Measurements from ENCODE around the gene SORCS3.

SORCS3 gene

GRCh38 chr10:105017691-105018090 lies 376.6 kb downstream of the SORCS3 start:
- Histone ChIP-seq H3K27ac (ENCODE audit: low read depth, low read length) (no peak overlapping the region), H3K4me2 (ENCODE audit: low read length) (no peak overlapping the region), H3K36me3 (ENCODE audit: control insufficient read depth, low read length) (no peaks in the 10 kb centered on the region), H3K9me2 (replicated peaks; ENCODE audit: control insufficient read depth, low read length) (no peaks in the 10 kb centered on the region), H4K20me1 (ENCODE audit: control insufficient read depth, insufficient read depth, low read depth, low read length) (no peaks in the 10 kb centered on the region), H3K27me3 (ENCODE audit: control insufficient read depth, low read length) (no peaks in the 10 kb centered on the region), H3K79me2 (ENCODE audit: control insufficient read depth, low read length) (no peaks in the 10 kb centered on the region), H3F3A (ENCODE audit: control insufficient read depth, insufficient read depth) (no peaks in the 10 kb centered on the region), H3K9me3 (ENCODE audit: control insufficient read depth, insufficient read depth, low read length) (no peaks in the 10 kb centered on the region), H3K4me1 (ENCODE audit: control insufficient read depth, low read length) (no peaks in the 10 kb centered on the region), H3K4me3 (ENCODE audit: low read length) (no peak overlapping the region)
- TF ChIP-seq, protein P1, sequence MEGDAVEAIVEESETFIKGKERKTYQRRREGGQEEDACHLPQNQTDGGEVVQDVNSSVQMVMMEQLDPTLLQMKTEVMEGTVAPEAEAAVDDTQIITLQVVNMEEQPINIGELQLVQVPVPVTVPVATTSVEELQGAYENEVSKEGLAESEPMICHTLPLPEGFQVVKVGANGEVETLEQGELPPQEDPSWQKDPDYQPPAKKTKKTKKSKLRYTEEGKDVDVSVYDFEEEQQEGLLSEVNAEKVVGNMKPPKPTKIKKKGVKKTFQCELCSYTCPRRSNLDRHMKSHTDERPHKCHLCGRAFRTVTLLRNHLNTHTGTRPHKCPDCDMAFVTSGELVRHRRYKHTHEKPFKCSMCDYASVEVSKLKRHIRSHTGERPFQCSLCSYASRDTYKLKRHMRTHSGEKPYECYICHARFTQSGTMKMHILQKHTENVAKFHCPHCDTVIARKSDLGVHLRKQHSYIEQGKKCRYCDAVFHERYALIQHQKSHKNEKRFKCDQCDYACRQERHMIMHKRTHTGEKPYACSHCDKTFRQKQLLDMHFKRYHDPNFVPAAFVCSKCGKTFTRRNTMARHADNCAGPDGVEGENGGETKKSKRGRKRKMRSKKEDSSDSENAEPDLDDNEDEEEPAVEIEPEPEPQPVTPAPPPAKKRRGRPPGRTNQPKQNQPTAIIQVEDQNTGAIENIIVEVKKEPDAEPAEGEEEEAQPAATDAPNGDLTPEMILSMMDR (IDR thresholded peaks at IDR 0.05; ENCODE audit: low read depth, low read length, poor library complexity, severe bottlenecking) = no peak
- TF ChIP-seq EZH2phosphoT487 (IDR thresholded peaks at IDR 0.05; ENCODE audit: borderline replicate concordance, low read length) = no peak

- Histone ChIP-seq H3K27me3 (ENCODE audit: control insufficient read depth, low read length) (no peaks in the 10 kb centered on the region), H3K9me2 (replicated peaks; ENCODE audit: control insufficient read depth, low read length) (no peaks in the 10 kb centered on the region), H3K79me2 (ENCODE audit: control insufficient read depth, low read length) (no peaks in the 10 kb centered on the region), H4K20me1 (ENCODE audit: control insufficient read depth, insufficient read depth, low read depth, low read length) (no peaks in the 10 kb centered on the region), H3K9me3 (ENCODE audit: control insufficient read depth, insufficient read depth, low read length) (no peaks in the 10 kb centered on the region), H3K4me2 (ENCODE audit: low read length) (no peak overlapping the region), H3F3A (ENCODE audit: control insufficient read depth, insufficient read depth) (no peaks in the 10 kb centered on the region), H3K4me3 (ENCODE audit: low read length) (no peak overlapping the region), H3K4me1 (ENCODE audit: control insufficient read depth, low read length) (no peaks in the 10 kb centered on the region), H3K27ac (ENCODE audit: low read depth, low read length) (no peak overlapping the region), H3K36me3 (ENCODE audit: control insufficient read depth, low read length) (no peaks in the 10 kb centered on the region)
- TF ChIP-seq, protein P1 (IDR thresholded peaks at IDR 0.05; ENCODE audit: low read depth, low read length, poor library complexity, severe bottlenecking) = no peak
- TF ChIP-seq EZH2phosphoT487 (IDR thresholded peaks at IDR 0.05; ENCODE audit: borderline replicate concordance, low read length) = no peak
Observed at GRCh38 chr10:105023211-105024111, 382.4 kb downstream of the SORCS3 start.

- Histone ChIP-seq H3K4me2 (ENCODE audit: low read length) (no peak overlapping the region), H3K27me3 (ENCODE audit: control insufficient read depth, low read length) (no peaks in the 10 kb centered on the region), H3K4me1 (ENCODE audit: control insufficient read depth, low read length) (no peaks in the 10 kb centered on the region), H4K20me1 (ENCODE audit: control insufficient read depth, insufficient read depth, low read depth, low read length) (no peaks in the 10 kb centered on the region), H3K27ac (ENCODE audit: low read depth, low read length) (no peak overlapping the region), H3K4me3 (ENCODE audit: low read length) (no peak overlapping the region), H3K79me2 (ENCODE audit: control insufficient read depth, low read length) (no peaks in the 10 kb centered on the region), H3F3A (ENCODE audit: control insufficient read depth, insufficient read depth) (no peaks in the 10 kb centered on the region), H3K9me3 (ENCODE audit: control insufficient read depth, insufficient read depth, low read length) (no peaks in the 10 kb centered on the region), H3K36me3 (ENCODE audit: control insufficient read depth, low read length) (no peaks in the 10 kb centered on the region), H3K9me2 (replicated peaks; ENCODE audit: control insufficient read depth, low read length) (no peaks in the 10 kb centered on the region)
- TF ChIP-seq EZH2phosphoT487 (IDR thresholded peaks at IDR 0.05; ENCODE audit: borderline replicate concordance, low read length) = no peak
- TF ChIP-seq, protein P1 (IDR thresholded peaks at IDR 0.05; ENCODE audit: low read depth, low read length, poor library complexity, severe bottlenecking) = no peak
Observed at GRCh38 chr10:105024184-105024583, 383.1 kb downstream of the SORCS3 start.
